Measurements from ENCODE around the gene NAPG.

NAPG gene

DNA sequence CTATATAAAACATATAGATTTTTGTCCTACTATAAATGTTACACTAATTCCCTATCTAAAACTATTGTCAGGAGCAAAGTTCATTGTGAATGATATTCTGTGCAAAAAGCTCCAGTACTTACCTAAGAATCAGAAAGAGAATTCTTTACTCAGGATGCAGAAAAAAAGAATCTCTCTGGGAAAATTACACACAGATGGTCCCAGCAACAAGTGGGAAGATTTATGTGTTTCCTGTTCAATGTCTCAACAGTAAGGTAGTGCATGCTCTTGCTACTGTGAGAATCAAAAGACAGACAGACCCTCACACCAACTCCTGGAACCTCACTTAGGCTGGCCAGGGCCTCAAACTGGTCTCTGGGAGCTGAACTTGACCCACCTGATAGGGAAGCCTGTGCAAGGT is 11.2 kb upstream of the NAPG start:
- DNase-seq = no peak
- in situ Hi-C loops (cut with HindIII; ENCODE audit: low pct_ligation_motif_present, low sequenced_read_pairs) = loop anchor here (10.0 kb wide), 1 partner anchor 540 kb away; no protein-coding TSS in a partner anchor

DNA sequence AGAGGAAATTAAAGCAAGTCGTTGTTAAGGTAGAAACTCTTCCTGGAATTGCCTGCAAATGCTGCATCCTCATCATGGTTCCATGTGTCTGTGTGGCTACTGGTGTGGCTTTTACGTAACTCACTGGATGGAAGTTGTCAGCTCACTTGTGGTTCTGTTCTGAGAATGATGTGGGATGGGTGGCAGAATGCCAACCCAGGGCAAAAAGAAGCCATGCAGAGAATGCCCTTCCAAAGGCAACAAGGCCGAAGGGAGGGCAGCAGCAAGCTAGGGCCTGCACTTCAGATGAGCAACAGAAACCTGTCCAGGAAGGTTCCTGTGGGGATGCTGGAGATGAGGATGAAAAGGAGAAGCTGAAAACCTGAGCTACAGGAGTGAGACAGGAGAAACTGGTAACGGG is 10.4 kb upstream of the NAPG start:
- H3K36me3 ChIP-seq (replicated peaks) = no peaks in the 10 kb centered on the region
- DNase-seq = no peak
- H3K27me3 ChIP-seq (replicated peaks) = peaks cover 25% of the 10 kb centered on the region
- in situ Hi-C loops (cut with HindIII; ENCODE audit: low pct_ligation_motif_present, low sequenced_read_pairs) = loop anchor here (10.0 kb wide), 1 partner anchor 541 kb away; no protein-coding TSS in a partner anchor
- TF ChIP-seq, protein P1, sequence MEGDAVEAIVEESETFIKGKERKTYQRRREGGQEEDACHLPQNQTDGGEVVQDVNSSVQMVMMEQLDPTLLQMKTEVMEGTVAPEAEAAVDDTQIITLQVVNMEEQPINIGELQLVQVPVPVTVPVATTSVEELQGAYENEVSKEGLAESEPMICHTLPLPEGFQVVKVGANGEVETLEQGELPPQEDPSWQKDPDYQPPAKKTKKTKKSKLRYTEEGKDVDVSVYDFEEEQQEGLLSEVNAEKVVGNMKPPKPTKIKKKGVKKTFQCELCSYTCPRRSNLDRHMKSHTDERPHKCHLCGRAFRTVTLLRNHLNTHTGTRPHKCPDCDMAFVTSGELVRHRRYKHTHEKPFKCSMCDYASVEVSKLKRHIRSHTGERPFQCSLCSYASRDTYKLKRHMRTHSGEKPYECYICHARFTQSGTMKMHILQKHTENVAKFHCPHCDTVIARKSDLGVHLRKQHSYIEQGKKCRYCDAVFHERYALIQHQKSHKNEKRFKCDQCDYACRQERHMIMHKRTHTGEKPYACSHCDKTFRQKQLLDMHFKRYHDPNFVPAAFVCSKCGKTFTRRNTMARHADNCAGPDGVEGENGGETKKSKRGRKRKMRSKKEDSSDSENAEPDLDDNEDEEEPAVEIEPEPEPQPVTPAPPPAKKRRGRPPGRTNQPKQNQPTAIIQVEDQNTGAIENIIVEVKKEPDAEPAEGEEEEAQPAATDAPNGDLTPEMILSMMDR (IDR thresholded peaks at IDR 0.05; ENCODE audit: low read depth, low read length, missing control alignments) = no peak
- H3K4me3 ChIP-seq (ENCODE audit: low read depth, low read length) = no peak overlapping the region
- no peak overlapping the region for H3K27ac ChIP-seq

More for the DNA sequence above, 11.2 kb upstream of the NAPG start:
- Histone ChIP-seq H3K4me3 (ENCODE audit: low read depth, low read length) (no peak overlapping the region), H3K36me3 (replicated peaks) (no peaks in the 10 kb centered on the region), H3K27ac (no peak overlapping the region), H3K27me3 (replicated peaks) (peaks cover 25% of the 10 kb centered on the region)
- TF ChIP-seq, protein P1 (IDR thresholded peaks at IDR 0.05; ENCODE audit: low read depth, low read length, missing control alignments) = no peak

DNA sequence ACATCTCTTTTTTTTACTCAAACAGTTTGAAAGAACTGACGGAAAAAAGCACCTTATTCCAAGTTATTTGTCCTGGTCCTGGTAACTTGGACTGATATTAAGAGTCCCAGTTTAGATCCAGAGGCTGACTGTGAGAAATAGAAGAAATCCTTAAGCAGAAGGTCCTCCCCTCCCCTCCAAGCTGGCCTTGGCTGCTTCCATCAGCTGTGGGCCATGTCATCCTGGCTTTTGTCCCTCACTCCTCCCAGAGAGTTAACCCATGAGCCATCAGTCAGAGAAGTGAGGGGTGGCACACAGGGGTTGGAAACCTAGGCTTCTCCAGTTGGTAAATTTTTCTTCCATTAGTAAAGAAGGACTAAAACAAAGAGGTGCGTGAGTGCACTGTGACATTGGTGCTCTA is 9.7 kb upstream of the NAPG start:
- no peak overlapping the region for H3K4me3 ChIP-seq (ENCODE audit: low read depth, low read length)
- DNase-seq = no peak
- in situ Hi-C loops (cut with HindIII; ENCODE audit: low pct_ligation_motif_present, low sequenced_read_pairs) = loop anchor here (10.0 kb wide), 1 partner anchor 541 kb away; no protein-coding TSS in a partner anchor
- TF ChIP-seq, protein P1 (IDR thresholded peaks at IDR 0.05; ENCODE audit: low read depth, low read length, missing control alignments) = no peak
- peaks cover 22% of the 10 kb centered on the region for H3K27me3 ChIP-seq (replicated peaks)
- no peaks in the 10 kb centered on the region for H3K36me3 ChIP-seq (replicated peaks)
- no peak overlapping the region for H3K27ac ChIP-seq

DNA sequence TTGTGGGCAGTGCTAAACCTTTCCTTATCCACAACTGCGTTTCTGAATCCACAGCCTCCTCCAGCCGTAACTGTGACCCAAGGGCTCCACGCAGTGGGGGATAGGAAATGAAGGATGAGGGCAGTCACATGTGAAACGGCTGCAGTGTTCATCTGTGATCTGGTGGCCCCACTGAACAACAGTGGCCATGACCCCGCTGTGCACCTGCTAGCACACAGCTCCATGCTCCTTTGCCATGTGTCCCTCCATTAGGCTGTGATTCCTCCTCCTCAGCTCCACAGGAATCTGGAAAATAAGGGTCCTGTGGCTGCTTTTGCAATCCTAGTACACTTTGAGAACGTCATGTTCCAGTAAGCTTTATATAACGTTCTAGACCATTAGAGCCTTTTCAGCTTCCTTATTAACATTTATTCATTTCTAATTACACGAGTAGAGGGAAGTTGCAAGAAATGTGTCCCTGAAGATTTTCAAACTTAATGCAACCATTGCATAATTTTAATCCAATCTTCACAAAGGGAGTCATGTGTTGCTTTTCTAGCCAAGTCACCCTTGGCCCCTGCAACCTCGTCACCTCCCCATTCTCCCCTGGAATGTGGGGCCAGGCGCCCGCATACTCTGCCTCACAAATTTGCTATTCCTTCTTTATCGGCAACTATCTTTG is 7.1 kb upstream of the NAPG start:
- H3K27me3 ChIP-seq (replicated peaks) = peaks cover 12% of the 10 kb centered on the region
- no peaks in the 10 kb centered on the region for H3K36me3 ChIP-seq (replicated peaks)
- TF ChIP-seq, protein P1 (IDR thresholded peaks at IDR 0.05; ENCODE audit: low read depth, low read length, missing control alignments) = peak; percentile 54
- in situ Hi-C loops (cut with HindIII; ENCODE audit: low pct_ligation_motif_present, low sequenced_read_pairs) = loop anchor here (10.0 kb wide), 1 partner anchor 544 kb away; no protein-coding TSS in a partner anchor
- H3K4me3 ChIP-seq (ENCODE audit: low read depth, low read length) = no peak overlapping the region
- DNase-seq = peak; percentile 13
- no peak overlapping the region for H3K27ac ChIP-seq

DNA sequence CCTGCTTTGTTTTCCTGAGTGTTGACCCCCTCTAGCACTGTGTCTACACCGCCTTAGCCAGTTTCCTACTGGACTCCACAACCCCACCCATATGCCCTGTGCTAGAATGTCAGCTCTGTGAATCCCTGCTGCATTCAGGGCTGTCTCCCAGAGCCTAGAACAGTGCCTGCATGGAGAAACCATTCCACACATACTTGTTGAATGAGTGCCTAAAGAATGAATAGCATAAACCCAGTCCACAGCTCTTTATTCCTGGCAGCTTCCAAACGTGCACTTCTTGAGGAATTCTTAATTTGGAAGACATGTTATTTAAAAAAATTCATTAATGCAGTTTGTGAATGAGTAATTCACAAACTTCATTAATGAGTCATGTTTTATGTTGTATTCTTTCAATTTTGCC is 6.5 kb upstream of the NAPG start:
- H3K27ac ChIP-seq = no peak overlapping the region
- peaks cover 12% of the 10 kb centered on the region for H3K27me3 ChIP-seq (replicated peaks)
- H3K4me3 ChIP-seq (ENCODE audit: low read depth, low read length) = no peak overlapping the region
- DNase-seq = no peak
- no peaks in the 10 kb centered on the region for H3K36me3 ChIP-seq (replicated peaks)
- TF ChIP-seq, protein P1 (IDR thresholded peaks at IDR 0.05; ENCODE audit: low read depth, low read length, missing control alignments) = no peak
- in situ Hi-C loops (cut with HindIII; ENCODE audit: low pct_ligation_motif_present, low sequenced_read_pairs) = loop anchor here (10.0 kb wide), 1 partner anchor 545 kb away; no protein-coding TSS in a partner anchor
